A549 (cell line): ENCODE measurements around the gene MS4A18. TPM values are rescaled to one million over a fixed set of nuclear protein-coding genes. Genes with fewer than 3 reads are reported as not detected.
A peak's percentile ranks its signal among the peaks of the same experiment; 100 is the strongest.

Experiments used
- ATAC-seq, 2 experiments: fragments of 200-7000 bp in 1 of 2; fragments of >200 bp in 1 of 2; cut with Nextera tagmentation in 1 of 2; cut with Tn5 transposase in 1 of 2; 3 replicates each; pipeline versions ENCODE4 v1.8.0 to v1.9.1; 2018 to 2020; ENCODE audit warnings: mild to moderate bottlenecking in 1 of 2, moderate library complexity in 1 of 2
- CTCF ChIA-PET: fragments of 300-600 bp; sonication (Branson Sonifier 250); formaldehyde crosslinking; extraction: SDS; loops from one replicate; lab custom pipeline; 2021; ENCODE audit warnings: antibody characterized with exemption, inconsistent platforms; lab: Yijun Ruan, JAX
- POLR2A ChIA-PET: fragments of 350-600 bp; formaldehyde crosslinking; extraction: SDS; loops from one replicate; lab custom pipeline; 2021; ENCODE audit warnings: antibody characterized with exemption, inconsistent platforms; lab: Yijun Ruan, JAX
- DNase-seq, 2 experiments: peaks; one replicate each; pipeline versions ENCODE4 v3.0.0 to v3.0.0-alpha.2; 2011 to 2016; ENCODE audit warnings: low read depth in 1 of 2, low spot score in 1 of 2
- FAIRE-seq: peaks from 2 replicates; lab custom pipeline; 2011; peaks lifted over from hg19 to GRCh38; lab: Jason Lieb, UNC
- H3K27ac ChIP-seq, 2 experiments: fragments of >200 bp; sonication (Bioruptor Twin); formaldehyde crosslinking; 3 replicates each; pipeline ENCODE4 v1.5.1; 2016 to 2017
- H3K4me1 ChIP-seq: fragments of >200 bp; sonication (Bioruptor Twin); formaldehyde crosslinking; 3 replicates; pipeline ENCODE4 v1.6.1; 2016
- H3K4me2 ChIP-seq: fragments of >200 bp; sonication (Bioruptor Twin); formaldehyde crosslinking; 3 replicates; pipeline ENCODE4 v1.6.1; 2016
- H3K4me3 ChIP-seq: fragments of >200 bp; sonication (Bioruptor Twin); formaldehyde crosslinking; 3 replicates; pipeline ENCODE4 v1.5.1; 2016
- H3K9me3 ChIP-seq: fragments of >200 bp; sonication (Bioruptor Twin); formaldehyde crosslinking; 3 replicates; pipeline ENCODE4 v1.6.1; 2016
- CBX8 ChIP-seq: fragments of 200-600 bp; sonication (generic); IDR thresholded peaks from 2 replicates; pipeline ENCODE4 v1.6.1; 2016
- CEBPB ChIP-seq, 2 experiments: fragments of >200 bp in 1 of 2; sonication (Bioruptor Twin) in 1 of 2; formaldehyde crosslinking in 1 of 2; IDR thresholded peaks; 2 replicates each; pipeline ENCODE4 v1.6.1; 2012 to 2016
- FOSB ChIP-seq: fragments of 250-450 bp; sonication (Bioruptor Pico); IDR thresholded peaks from 2 replicates; pipeline ENCODE4 v1.5.0; 2020; ENCODE audit warnings: mild to moderate bottlenecking, moderate library complexity
- HEYL ChIP-seq: fragments of 250-450 bp; sonication (Bioruptor Pico); IDR thresholded peaks from 2 replicates; pipeline ENCODE4 v1.8.0; 2021; ENCODE audit warnings: mild to moderate bottlenecking, moderate library complexity
- HOXA7 ChIP-seq: fragments of 250-450 bp; sonication (Bioruptor Pico); IDR thresholded peaks from 2 replicates; pipeline ENCODE4 v1.5.0; 2020; ENCODE audit warnings: mild to moderate bottlenecking, moderate library complexity
- HOXB5 ChIP-seq: fragments of 250-450 bp; sonication (Bioruptor Pico); IDR thresholded peaks from 2 replicates; pipeline ENCODE4 v1.5.0; 2020; ENCODE audit warnings: mild to moderate bottlenecking, moderate library complexity
- NFE2L2 ChIP-seq: fragments of 150-350 bp; conservative IDR thresholded peaks from 2 replicates; pipeline ENCODE4 v1.6.1; 2014; ENCODE audit warnings: low read length
- NPAS2 ChIP-seq: fragments of 250-450 bp; sonication (Bioruptor Pico); IDR thresholded peaks from 2 replicates; pipeline ENCODE4 v1.8.0; 2022; ENCODE audit warnings: mild to moderate bottlenecking, moderate library complexity, borderline replicate concordance
- POLR2AphosphoS2 ChIP-seq: conservative IDR thresholded peaks from 2 replicates; pipeline ENCODE4 v1.6.1; 2012; ENCODE audit warnings: low read length, improper control_type of control experiment, inconsistent platforms
- RAD21 ChIP-seq, 2 experiments: fragments of >200 bp in 1 of 2; sonication (Bioruptor Twin) in 1 of 2; formaldehyde crosslinking in 1 of 2; IDR thresholded peaks in 1 of 2; conservative IDR thresholded peaks in 1 of 2; 2 replicates in 1 of 2; 3 replicates in 1 of 2; pipeline ENCODE4 v1.6.1; 2012 to 2018; ENCODE audit warnings: inconsistent platforms in 1 of 2
- RCOR1 ChIP-seq: fragments of 150-350 bp; IDR thresholded peaks from 2 replicates; pipeline ENCODE4 v1.6.1; 2014; ENCODE audit warnings: antibody characterized with exemption, low read length, low read depth
- RFX5 ChIP-seq: fragments of 450-650 bp; IDR thresholded peaks from 2 replicates; pipeline ENCODE4 v1.7.1; 2014; ENCODE audit warnings: antibody characterized with exemption, mild to moderate bottlenecking, moderate library complexity
- SMC3 ChIP-seq: fragments of >200 bp; sonication (Bioruptor Twin); formaldehyde crosslinking; IDR thresholded peaks from 3 replicates; pipeline ENCODE4 v1.6.1; 2018; ENCODE audit warnings: inconsistent platforms
- SREBF2 ChIP-seq: fragments of 450-650 bp; IDR thresholded peaks from 2 replicates; pipeline ENCODE4 v1.6.1; 2014; ENCODE audit warnings: mild to moderate bottlenecking, moderate library complexity
- TP53 ChIP-seq: fragments of 250-450 bp; sonication (Bioruptor Pico); IDR thresholded peaks from 2 replicates; pipeline ENCODE4 v1.5.0; 2021; ENCODE audit warnings: mild to moderate bottlenecking, moderate library complexity
- ZC3H11A ChIP-seq: fragments of 450-650 bp; IDR thresholded peaks from 2 replicates; pipeline ENCODE4 v1.6.1; 2014; ENCODE audit warnings: antibody characterized with exemption, mild to moderate bottlenecking
- WGBS: methylation state at CpG from one replicate; pipeline ENCODE4 v1.1.6; 2017; ENCODE audit errors: missing lambda C conversion rate; 5-methylcytosine and 5-hydroxymethylcytosine counted together
- polyA plus RNA-seq, 4 experiments: library from polyadenylated mRNA; depleted of rRNA in 3 of 4; stranded (reverse); fragments of >200 nt; fragmentation: RNase III in 1 of 4; extraction: RNeasy Plus Mini Kit Qiagen cat#74134 plus additional on column Dnase treatment in 1 of 4; gene quantifications; 2 replicates in 3 of 4; 3 replicates in 1 of 4; pipeline ENCODE4 v1.2.3, GENCODE V29; 2011 to 2017
- TF ChIP-seq, protein P1 (sequence below): fragments of 150-350 bp; IDR thresholded peaks from 2 replicates; pipeline ENCODE4 v1.6.1; 2014; ENCODE audit warnings: low read depth, mild to moderate bottlenecking, low read length
- TF ChIP-seq, protein P2 (sequence below): fragments of 450-650 bp; IDR thresholded peaks from 2 replicates; pipeline ENCODE4 v1.6.1; 2014; ENCODE audit warnings: antibody characterized with exemption
- TF ChIP-seq, protein P3 (sequence below): fragments of 200-600 bp; sonication (generic); IDR thresholded peaks from 2 replicates; pipeline ENCODE4 v1.6.1; 2016; ENCODE audit warnings: antibody characterized with exemption, mild to moderate bottlenecking, moderate library complexity
- TF ChIP-seq, protein P4 (sequence below): fragments of >200 bp; sonication (Bioruptor Twin); formaldehyde crosslinking; IDR thresholded peaks from 2 replicates; pipeline ENCODE4 v1.6.1; 2016
- TF ChIP-seq, protein P5 (sequence below): fragments of >200 bp; sonication (Bioruptor Twin); formaldehyde crosslinking; IDR thresholded peaks from 3 replicates; pipeline ENCODE4 v1.5.1; 2016

MS4A18 gene
- polyA plus RNA-seq, 2 of the 4 experiments (the other 2 are of a cell fraction), result not detected

DNA sequence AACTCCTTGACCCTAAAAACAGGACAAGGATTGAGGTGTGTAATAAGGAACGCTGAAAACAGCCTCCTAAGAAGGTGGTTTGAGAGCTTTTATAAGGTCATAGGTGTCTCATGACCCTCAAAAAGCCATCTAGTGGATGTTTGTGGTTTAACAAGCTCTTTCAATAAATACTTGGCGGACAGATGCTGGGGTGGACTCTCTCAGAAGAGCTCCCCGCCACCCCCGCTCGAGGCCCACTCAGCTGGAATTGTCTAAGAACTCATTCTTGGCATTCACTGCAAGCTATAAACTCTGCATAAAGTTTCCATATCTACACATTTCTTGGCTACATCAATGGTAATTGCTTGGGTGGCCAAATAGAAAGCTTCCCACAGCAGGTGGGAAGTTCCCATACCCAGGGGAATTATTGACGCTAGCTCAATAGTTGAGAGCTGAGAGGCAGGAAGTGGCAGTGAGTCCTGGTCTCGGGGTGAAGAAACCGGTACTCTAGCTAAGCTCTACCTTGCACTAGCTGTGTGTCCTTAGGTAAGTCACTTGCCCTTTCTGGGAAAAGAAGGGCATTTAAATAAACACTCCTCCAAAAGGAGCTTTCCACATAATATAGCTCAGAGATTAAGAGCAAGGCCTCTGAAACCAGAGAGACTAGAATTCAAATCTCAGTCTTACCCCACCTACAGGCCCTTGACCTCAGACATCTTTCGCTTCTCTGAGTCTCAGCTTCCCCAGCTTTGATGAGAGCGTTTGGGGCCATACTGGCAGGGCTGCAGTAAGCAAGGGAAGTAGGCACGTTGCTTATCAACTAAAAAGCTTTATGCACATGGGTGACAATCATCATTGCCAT, 38.6 kb downstream of the MS4A18 start:
- POLR2A ChIA-PET, result no interaction called here
- FAIRE-seq (no peak), ATAC-seq (peak; percentile 52 to 73; a peak in 3 of 6 replicates)

DNA sequence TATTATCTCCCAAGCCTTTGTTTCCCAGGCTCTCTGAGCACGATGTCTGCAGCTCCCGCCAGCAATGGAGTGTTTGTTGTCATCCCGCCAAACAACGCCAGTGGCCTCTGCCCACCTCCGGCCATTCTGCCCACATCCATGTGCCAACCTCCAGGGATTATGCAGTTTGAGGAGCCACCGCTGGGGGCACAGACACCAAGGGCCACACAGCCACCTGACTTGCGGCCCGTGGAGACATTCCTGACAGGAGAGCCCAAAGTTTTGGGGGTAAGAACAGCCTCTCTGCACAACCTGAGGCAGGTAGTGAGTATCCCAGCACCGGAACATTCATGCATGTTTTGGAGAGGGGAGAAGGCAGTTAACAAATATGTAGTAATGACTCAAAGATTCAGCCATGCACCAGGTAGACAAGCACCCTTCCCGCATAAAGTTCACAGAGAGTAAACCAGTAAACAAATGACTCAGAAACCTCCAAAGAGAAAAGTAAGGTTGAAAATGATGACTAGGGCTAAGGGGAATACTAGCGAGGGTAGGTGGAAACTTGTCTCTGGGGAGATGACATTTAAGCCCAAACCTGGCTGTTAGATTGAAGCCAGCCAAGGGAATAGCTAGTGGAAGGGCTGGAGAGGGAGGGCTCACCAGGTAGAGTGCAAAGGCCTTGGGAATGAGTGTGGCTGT, 39.3 kb downstream of the MS4A18 start:
- Histone ChIP-seq H3K4me3 (no peak overlapping the region), H3K4me1 (no peaks in the 10 kb centered on the region), H3K9me3 (no peaks in the 10 kb centered on the region), H3K4me2 (no peak overlapping the region), H3K27ac (no peak overlapping the region)
- ChIA-PET CTCF (interaction anchor here (1.2 to 8.1 kb wide), 9 partner anchors 8 to 437 kb away, joined by 3 to 129 read pairs (median 5); no protein-coding TSS in a partner anchor), POLR2A (no interaction called here)
- FAIRE-seq (no peak), ATAC-seq (peak; percentile 52 to 68; a peak in 3 of 6 replicates)
- 36% methylated on average over 11 of the region's 11 CpGs for WGBS
- no peak for TF ChIP-seq SMC3
- TF ChIP-seq NPAS2 (CRISPR knock-in tag), result no peak
- TF ChIP-seq, protein P1, sequence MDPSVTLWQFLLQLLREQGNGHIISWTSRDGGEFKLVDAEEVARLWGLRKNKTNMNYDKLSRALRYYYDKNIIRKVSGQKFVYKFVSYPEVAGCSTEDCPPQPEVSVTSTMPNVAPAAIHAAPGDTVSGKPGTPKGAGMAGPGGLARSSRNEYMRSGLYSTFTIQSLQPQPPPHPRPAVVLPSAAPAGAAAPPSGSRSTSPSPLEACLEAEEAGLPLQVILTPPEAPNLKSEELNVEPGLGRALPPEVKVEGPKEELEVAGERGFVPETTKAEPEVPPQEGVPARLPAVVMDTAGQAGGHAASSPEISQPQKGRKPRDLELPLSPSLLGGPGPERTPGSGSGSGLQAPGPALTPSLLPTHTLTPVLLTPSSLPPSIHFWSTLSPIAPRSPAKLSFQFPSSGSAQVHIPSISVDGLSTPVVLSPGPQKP, result no peak
- TF ChIP-seq CBX8, result no peak
- TF ChIP-seq HOXA7, result no peak
- no peak for TF ChIP-seq CEBPB (IDR thresholded peaks at IDR 0.05)
- no peak for TF ChIP-seq FOSB
- TF ChIP-seq HEYL, result no peak
- TF ChIP-seq HOXB5, result no peak
- TF ChIP-seq NFE2L2, result no peak
- TF ChIP-seq TP53 (CRISPR knock-in tag), result no peak
- TF ChIP-seq, protein P2, sequence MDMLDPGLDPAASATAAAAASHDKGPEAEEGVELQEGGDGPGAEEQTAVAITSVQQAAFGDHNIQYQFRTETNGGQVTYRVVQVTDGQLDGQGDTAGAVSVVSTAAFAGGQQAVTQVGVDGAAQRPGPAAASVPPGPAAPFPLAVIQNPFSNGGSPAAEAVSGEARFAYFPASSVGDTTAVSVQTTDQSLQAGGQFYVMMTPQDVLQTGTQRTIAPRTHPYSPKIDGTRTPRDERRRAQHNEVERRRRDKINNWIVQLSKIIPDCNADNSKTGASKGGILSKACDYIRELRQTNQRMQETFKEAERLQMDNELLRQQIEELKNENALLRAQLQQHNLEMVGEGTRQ, result no peak
- TF ChIP-seq RFX5, result no peak
- TF ChIP-seq RCOR1, result no peak
- TF ChIP-seq SREBF2, result no peak
- TF ChIP-seq, all 56 proteins: peak for 0
- no peak for DNase-seq

More for the DNA sequence above, 38.6 kb downstream of the MS4A18 start:
- Histone ChIP-seq H3K4me3 (no peak overlapping the region), H3K9me3 (no peaks in the 10 kb centered on the region), H3K4me1 (no peaks in the 10 kb centered on the region), H3K27ac (no peak overlapping the region), H3K4me2 (no peak overlapping the region)
- DNase-seq, result peak in 1 of 2 experiments; percentile 36
- TF ChIP-seq, protein P3, sequence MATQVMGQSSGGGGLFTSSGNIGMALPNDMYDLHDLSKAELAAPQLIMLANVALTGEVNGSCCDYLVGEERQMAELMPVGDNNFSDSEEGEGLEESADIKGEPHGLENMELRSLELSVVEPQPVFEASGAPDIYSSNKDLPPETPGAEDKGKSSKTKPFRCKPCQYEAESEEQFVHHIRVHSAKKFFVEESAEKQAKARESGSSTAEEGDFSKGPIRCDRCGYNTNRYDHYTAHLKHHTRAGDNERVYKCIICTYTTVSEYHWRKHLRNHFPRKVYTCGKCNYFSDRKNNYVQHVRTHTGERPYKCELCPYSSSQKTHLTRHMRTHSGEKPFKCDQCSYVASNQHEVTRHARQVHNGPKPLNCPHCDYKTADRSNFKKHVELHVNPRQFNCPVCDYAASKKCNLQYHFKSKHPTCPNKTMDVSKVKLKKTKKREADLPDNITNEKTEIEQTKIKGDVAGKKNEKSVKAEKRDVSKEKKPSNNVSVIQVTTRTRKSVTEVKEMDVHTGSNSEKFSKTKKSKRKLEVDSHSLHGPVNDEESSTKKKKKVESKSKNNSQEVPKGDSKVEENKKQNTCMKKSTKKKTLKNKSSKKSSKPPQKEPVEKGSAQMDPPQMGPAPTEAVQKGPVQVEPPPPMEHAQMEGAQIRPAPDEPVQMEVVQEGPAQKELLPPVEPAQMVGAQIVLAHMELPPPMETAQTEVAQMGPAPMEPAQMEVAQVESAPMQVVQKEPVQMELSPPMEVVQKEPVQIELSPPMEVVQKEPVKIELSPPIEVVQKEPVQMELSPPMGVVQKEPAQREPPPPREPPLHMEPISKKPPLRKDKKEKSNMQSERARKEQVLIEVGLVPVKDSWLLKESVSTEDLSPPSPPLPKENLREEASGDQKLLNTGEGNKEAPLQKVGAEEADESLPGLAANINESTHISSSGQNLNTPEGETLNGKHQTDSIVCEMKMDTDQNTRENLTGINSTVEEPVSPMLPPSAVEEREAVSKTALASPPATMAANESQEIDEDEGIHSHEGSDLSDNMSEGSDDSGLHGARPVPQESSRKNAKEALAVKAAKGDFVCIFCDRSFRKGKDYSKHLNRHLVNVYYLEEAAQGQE, result no peak
- TF ChIP-seq, protein P4, sequence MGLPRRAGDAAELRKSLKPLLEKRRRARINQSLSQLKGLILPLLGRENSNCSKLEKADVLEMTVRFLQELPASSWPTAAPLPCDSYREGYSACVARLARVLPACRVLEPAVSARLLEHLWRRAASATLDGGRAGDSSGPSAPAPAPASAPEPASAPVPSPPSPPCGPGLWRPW, result no peak
- TF ChIP-seq RAD21 (conservative IDR thresholded peaks at IDR 0.05 in 1 of 2, IDR thresholded peaks at IDR 0.05 in 1 of 2) (peak in 1 of 2 experiments; percentile 20; a peak in 2 of 5 replicates), ZC3H11A (no peak), POLR2AphosphoS2 (no peak)
- TF ChIP-seq, protein P5, sequence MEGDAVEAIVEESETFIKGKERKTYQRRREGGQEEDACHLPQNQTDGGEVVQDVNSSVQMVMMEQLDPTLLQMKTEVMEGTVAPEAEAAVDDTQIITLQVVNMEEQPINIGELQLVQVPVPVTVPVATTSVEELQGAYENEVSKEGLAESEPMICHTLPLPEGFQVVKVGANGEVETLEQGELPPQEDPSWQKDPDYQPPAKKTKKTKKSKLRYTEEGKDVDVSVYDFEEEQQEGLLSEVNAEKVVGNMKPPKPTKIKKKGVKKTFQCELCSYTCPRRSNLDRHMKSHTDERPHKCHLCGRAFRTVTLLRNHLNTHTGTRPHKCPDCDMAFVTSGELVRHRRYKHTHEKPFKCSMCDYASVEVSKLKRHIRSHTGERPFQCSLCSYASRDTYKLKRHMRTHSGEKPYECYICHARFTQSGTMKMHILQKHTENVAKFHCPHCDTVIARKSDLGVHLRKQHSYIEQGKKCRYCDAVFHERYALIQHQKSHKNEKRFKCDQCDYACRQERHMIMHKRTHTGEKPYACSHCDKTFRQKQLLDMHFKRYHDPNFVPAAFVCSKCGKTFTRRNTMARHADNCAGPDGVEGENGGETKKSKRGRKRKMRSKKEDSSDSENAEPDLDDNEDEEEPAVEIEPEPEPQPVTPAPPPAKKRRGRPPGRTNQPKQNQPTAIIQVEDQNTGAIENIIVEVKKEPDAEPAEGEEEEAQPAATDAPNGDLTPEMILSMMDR, result peak; percentile 33
- CTCF ChIA-PET, result interaction anchor here (1.2 to 8.1 kb wide), 11 partner anchors 8 to 400 kb away, joined by 3 to 129 read pairs (median 5); no protein-coding TSS in a partner anchor
- WGBS, result 33% methylated on average over 11 of the region's 11 CpGs
